PC-9 (cell line): Measurements from ENCODE around the gene PRKCB. TPM values are rescaled to one million over a fixed set of nuclear protein-coding genes. Genes with fewer than 3 reads are reported as not detected.

Experiments
- BruUV-seq: library from RNA; stranded (reverse); fragments of 400-500 nt; replicated peaks from 2 replicates; lab custom pipeline; 2021; lab: Mats Ljungman, UMichigan
- CTCF ChIA-PET: fragments of 300-600 bp; sonication (Branson Sonifier 250); formaldehyde crosslinking; loops from one replicate; lab custom pipeline; 2022; ENCODE audit warnings: antibody characterized with exemption; lab: Charles Lee
- POLR2A ChIA-PET: fragments of 300-600 bp; sonication (Branson Sonifier 250); formaldehyde crosslinking; loops from one replicate; lab custom pipeline; 2022; ENCODE audit warnings: antibody characterized with exemption; ENCODE audit not compliant: unreplicated experiment; lab: Charles Lee
- DNase-seq, 2 experiments: peaks; one replicate each; pipeline versions ENCODE4 v3.0.0 to v3.0.0-alpha.2; 2015 to 2022; ENCODE audit warnings: mixed read lengths in 1 of 2
- H2AFZ ChIP-seq: fragments of 200-600 bp; sonication (generic); 2 replicates; pipeline ENCODE4 v1.8.1; 2017; ENCODE audit warnings: antibody characterized with exemption
- H3F3A ChIP-seq: fragments of 200-600 bp; sonication (generic); 2 replicates; pipeline ENCODE4 v1.8.1; 2017; ENCODE audit warnings: antibody characterized with exemption, mild to moderate bottlenecking, low read depth; ENCODE audit not compliant: insufficient read depth
- H3K27ac ChIP-seq: fragments of 200-600 bp; sonication (generic); 2 replicates; pipeline ENCODE4 v1.6.1; 2016; ENCODE audit warnings: mixed run types
- H3K27me3 ChIP-seq: fragments of 200-600 bp; sonication (generic); 2 replicates; pipeline ENCODE4 v1.6.1; 2016; ENCODE audit warnings: low read depth, mixed run types; ENCODE audit not compliant: insufficient read depth
- H3K36me3 ChIP-seq: fragments of 200-600 bp; sonication (generic); 2 replicates; pipeline ENCODE4 v1.6.1; 2016; ENCODE audit warnings: low read depth, mixed run types
- H3K4me1 ChIP-seq: fragments of 200-600 bp; sonication (generic); replicated peaks from 2 replicates; pipeline ENCODE4 v1.6.1; 2016; ENCODE audit warnings: mixed run types; ENCODE audit not compliant: insufficient read depth
- H3K4me2 ChIP-seq: fragments of 200-600 bp; sonication (generic); 2 replicates; pipeline ENCODE4 v1.6.1; 2017; ENCODE audit warnings: mixed run types
- H3K4me3 ChIP-seq: fragments of 200-600 bp; sonication (generic); 2 replicates; pipeline ENCODE4 v1.6.1; 2016; ENCODE audit warnings: mixed run types
- H3K79me2 ChIP-seq: fragments of 200-600 bp; sonication (generic); 2 replicates; pipeline ENCODE4 v1.6.1; 2017; ENCODE audit warnings: low read depth, mixed run types
- H3K9me2 ChIP-seq: fragments of 200-600 bp; sonication (generic); 2 replicates; pipeline ENCODE4 v1.8.1; 2017; ENCODE audit warnings: mild to moderate bottlenecking; ENCODE audit not compliant: insufficient read depth
- H3K9me3 ChIP-seq: fragments of 200-600 bp; sonication (generic); 2 replicates; pipeline ENCODE4 v1.8.1; 2016; ENCODE audit warnings: low read depth; ENCODE audit not compliant: insufficient read depth
- H4K20me1 ChIP-seq: fragments of 200-600 bp; sonication (generic); 2 replicates; pipeline ENCODE4 v1.8.1; 2017; ENCODE audit not compliant: insufficient read depth
- CTCF ChIP-seq: fragments of 200-600 bp; sonication (generic); conservative IDR thresholded peaks from 2 replicates; pipeline ENCODE4 v1.6.1; 2017; ENCODE audit warnings: mixed run types, antibody characterized with exemption, mild to moderate bottlenecking, moderate library complexity
- EZH2 ChIP-seq: fragments of 200-600 bp; sonication (generic); IDR thresholded peaks from 2 replicates; pipeline ENCODE4 v1.8.0; 2017; ENCODE audit warnings: antibody characterized with exemption, low read depth
- intact Hi-C: fragments of 100-400 bp; cut with micrococcal nuclease; formaldehyde crosslinking; loops from one replicate; pipeline ENCODE4 v1.10.0; 2022; ENCODE audit not compliant: unreplicated experiment
- total RNA-seq: library from RNA; stranded (reverse); gene quantifications from 2 replicates; pipeline ENCODE4 v1.2.3, GENCODE V29; 2021

PRKCB gene
- total RNA-seq, 1 experiment from 2014 or later = not detected

GRCh38 chr16:23795378-23795777 is 40.4 kb upstream of the PRKCB start:
- Histone ChIP-seq H3F3A (no peaks in the 10 kb centered on the region), H3K27me3 (peaks cover 73% of the 10 kb centered on the region), H2AFZ (no peak overlapping the region), H3K4me2 (no peak overlapping the region), H3K79me2 (no peaks in the 10 kb centered on the region), H4K20me1 (no peaks in the 10 kb centered on the region), H3K4me1 (no peaks in the 10 kb centered on the region), H3K9me2 (no peaks in the 10 kb centered on the region), H3K4me3 (no peak overlapping the region), H3K27ac (no peak overlapping the region), H3K36me3 (no peaks in the 10 kb centered on the region), H3K9me3 (no peaks in the 10 kb centered on the region)
- DNase-seq = no peak
- no TSS peak for BruUV-seq
- TF ChIP-seq CTCF (no peak), EZH2 (no peak)
- intact Hi-C loops = no loop called here
- CTCF ChIA-PET = no interaction called here
- POLR2A ChIA-PET = no interaction called here

- no peaks in the 10 kb centered on the region for H3K9me3 ChIP-seq
- H3K9me2 ChIP-seq = no peaks in the 10 kb centered on the region
- CTCF ChIA-PET = no interaction called here
- no peaks in the 10 kb centered on the region for H4K20me1 ChIP-seq
- POLR2A ChIA-PET = no interaction called here
- H3K4me2 ChIP-seq = no peak overlapping the region
- no TSS peak for BruUV-seq
- H3F3A ChIP-seq = no peaks in the 10 kb centered on the region
- intact Hi-C loops = no loop called here
- no peak for TF ChIP-seq CTCF
- no peak for TF ChIP-seq EZH2
- H3K4me1 ChIP-seq = no peaks in the 10 kb centered on the region
- H2AFZ ChIP-seq = no peak overlapping the region
- DNase-seq = no peak
- no peaks in the 10 kb centered on the region for H3K79me2 ChIP-seq
- H3K4me3 ChIP-seq = no peak overlapping the region
- no peak overlapping the region for H3K27ac ChIP-seq
- no peaks in the 10 kb centered on the region for H3K36me3 ChIP-seq
- peaks cover 61% of the 10 kb centered on the region for H3K27me3 ChIP-seq
Observed at GRCh38 chr16:23796941-23797340, 38.8 kb upstream of the PRKCB start.

GRCh38 chr16:23801378-23801777 is 34.4 kb upstream of the PRKCB start:
- no peak for TF ChIP-seq EZH2
- peak; percentile 71 for TF ChIP-seq CTCF
- DNase-seq = peak in 1 of 2 experiments; percentile 59
- no peaks in the 10 kb centered on the region for H3K9me2 ChIP-seq
- no peak overlapping the region for H3K4me3 ChIP-seq
- intact Hi-C loops = loop anchor here (1.0 to 5.0 kb wide), 3 partner anchors 211 to 703 kb away; no protein-coding TSS in a partner anchor
- no peaks in the 10 kb centered on the region for H3K9me3 ChIP-seq
- BruUV-seq = no TSS peak
- no peaks in the 10 kb centered on the region for H3F3A ChIP-seq
- no peak overlapping the region for H3K4me2 ChIP-seq
- no peak overlapping the region for H3K27ac ChIP-seq
- no peak overlapping the region for H2AFZ ChIP-seq
- no peaks in the 10 kb centered on the region for H3K79me2 ChIP-seq
- H4K20me1 ChIP-seq = no peaks in the 10 kb centered on the region
- H3K4me1 ChIP-seq = 0 out of 2 replicates have a peak, but pooled peaks cover 4% of the 10 kb centered on the region
- CTCF ChIA-PET = interaction anchor here (0.6 to 1.4 kb wide), 3 partner anchors 77 to 703 kb away, joined by 3 to 4 read pairs (median 3); no protein-coding TSS in a partner anchor
- peaks cover 46% of the 10 kb centered on the region; the same call in 1 of the 2 replicates for H3K27me3 ChIP-seq
- no peaks in the 10 kb centered on the region for H3K36me3 ChIP-seq
- POLR2A ChIA-PET = interaction anchor here (0.6 kb wide), 1 partner anchor 105 kb away, joined by 4 read pairs; no protein-coding TSS in a partner anchor
